Daoy (cell line): ENCODE results near the gene SULF2. TPM values are rescaled to one million over a fixed set of nuclear protein-coding genes. Genes with fewer than 3 reads are reported as not detected.
A peak's percentile ranks its signal among the peaks of the same experiment; 100 is the strongest.
"Not testable (repeated sequence)": the region's sequence is repeated elsewhere in the genome, so short reads cannot be mapped to it uniquely, and the experiment has no call there.

Experiments used
- DNase-seq: peaks from one replicate; pipeline ENCODE4 v3.0.0-alpha.2; 2015; ENCODE audit warnings: low read depth
- total RNA-seq: library from RNA; depleted of rRNA; stranded (reverse); fragments of >200 nt; shearing (Covaris generic); gene quantifications from 2 replicates; pipeline ENCODE4 v1.2.3, GENCODE V29; 2014

The SULF2 gene
- total RNA-seq, 1 experiment from 2014 or later: 3.7 TPM

DNA sequence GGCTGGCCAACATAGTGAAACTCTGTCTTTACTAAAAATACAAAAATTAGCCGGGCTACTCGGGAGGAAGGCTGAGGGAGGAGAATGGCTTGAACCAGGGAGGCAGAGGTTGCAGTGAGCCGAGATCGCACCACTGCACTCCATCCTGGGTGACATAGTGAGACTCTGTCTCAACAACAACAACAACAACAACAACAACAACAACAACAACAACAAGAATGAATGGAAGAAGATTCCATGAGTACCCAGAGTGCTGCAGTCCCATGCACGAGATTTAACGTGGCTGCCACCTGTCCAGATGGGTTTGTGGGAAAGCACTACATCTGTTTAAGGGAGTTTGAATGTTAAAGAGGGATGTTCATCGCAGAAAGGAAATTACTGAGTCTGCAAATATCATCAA, 19.7 kb upstream of the SULF2 start:
- DNase-seq: not testable (repeated sequence)

- not testable (repeated sequence) for DNase-seq
These were observed 19.0 kb upstream of the SULF2 start for GRCh38 chr20:47804224-47804825.

GRCh38 chr20:47802975-47803374, 17.7 kb upstream of the SULF2 start:
- DNase-seq: no peak

- DNase-seq: no peak
These were observed 17.1 kb upstream of the SULF2 start for GRCh38 chr20:47802226-47802920.

GRCh38 chr20:47801759-47802158, 16.5 kb upstream of the SULF2 start:
- no peak for DNase-seq

- no peak for DNase-seq
These were observed 15.8 kb upstream of the SULF2 start for GRCh38 chr20:47801079-47801478.

DNA sequence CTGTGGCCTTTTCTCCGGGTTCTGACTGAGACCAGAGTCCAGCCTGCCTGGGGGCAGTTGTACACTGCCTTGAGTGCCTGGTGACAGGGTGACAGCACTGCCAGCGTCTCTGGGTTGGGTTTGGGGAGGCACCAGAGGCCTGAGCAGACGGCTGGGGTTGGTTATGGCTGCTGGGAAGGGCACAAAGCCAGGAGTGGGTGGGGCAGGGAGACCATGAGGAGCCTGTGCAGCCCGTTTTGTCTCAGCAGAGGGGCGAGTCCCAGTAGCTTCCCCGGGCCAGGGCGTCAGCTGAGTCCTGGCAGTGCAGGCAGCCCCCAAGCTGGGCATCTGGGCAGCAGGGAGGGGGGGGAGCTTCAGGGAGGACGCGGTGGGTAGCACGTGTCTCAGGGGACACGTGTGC, 15.3 kb upstream of the SULF2 start:
- DNase-seq: no peak

DNA sequence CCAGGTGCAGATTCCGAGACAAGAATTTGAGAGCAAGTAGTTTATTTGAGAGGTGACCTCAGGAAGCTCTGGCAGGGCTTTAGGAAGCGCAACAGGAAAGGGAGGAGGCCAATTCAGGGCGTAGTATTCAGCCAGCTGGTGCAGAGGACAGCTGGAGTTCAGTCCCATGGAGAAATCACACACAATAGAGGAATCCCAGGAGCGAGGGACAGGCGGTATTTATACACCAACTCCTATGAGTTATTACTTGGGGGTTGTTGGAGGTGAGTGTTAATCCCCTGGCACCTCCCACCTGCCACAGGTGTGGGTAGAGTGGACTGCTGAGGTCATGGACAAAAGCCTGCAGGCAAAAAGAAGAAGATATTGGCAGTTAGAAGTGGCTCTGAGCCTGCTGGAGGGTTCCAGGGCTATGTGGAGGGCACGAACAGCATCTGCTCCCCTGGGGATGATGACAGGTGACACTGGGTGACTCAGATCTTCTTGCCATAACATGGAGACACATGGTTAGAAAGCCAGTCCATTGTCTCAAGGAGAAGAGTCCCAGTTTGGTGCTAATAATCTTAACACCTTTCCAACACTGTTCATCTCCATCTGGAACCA, 13.9 kb upstream of the SULF2 start:
- DNase-seq: no peak

DNA sequence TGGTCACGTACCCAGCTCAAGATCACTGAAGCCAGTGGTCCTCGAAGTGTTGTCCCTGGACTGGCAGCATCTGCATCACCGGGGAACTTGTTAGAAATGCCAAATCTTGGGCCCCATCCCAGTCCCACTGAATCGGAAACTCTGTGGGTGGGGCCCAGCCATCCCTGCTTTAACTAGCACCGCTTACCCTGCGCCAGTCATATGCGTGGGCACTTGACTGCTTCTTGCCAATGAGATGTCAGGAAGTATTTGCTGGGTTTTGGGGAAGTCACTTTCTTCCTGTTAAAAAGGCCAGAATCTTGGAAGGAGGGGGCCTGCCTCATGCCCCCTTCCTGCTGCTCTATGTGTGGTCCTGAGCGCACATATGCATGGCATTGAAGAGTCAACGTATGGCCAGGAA, 11.7 kb upstream of the SULF2 start:
- no peak for DNase-seq

GRCh38 chr20:47795214-47795907, 10.1 kb upstream of the SULF2 start:
- peak; percentile 74 for DNase-seq

DNA sequence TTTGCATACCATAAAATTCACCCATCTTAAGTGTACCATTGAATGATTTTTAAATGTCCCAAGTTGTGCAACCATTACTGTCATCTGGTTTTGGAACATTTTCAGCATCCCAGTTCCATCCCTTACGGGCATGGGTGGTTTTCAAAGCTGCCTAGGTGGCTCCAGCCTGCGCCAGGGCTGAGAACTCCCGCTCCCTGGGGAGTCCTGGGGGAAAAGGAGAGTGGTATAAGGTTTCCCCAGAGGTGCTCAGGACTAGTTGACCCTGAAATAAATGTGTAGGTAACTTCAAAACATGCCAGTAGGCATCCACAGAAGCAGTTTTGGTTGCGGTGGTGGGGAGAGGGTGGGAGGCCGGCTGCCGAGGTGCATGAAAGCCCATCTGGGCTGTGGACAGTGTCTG, 9.0 kb upstream of the SULF2 start:
- not testable (repeated sequence) for DNase-seq

- peak; percentile 92 for DNase-seq
These were observed 6.8 kb upstream of the SULF2 start for GRCh38 chr20:47792021-47792618.

- no peak for DNase-seq
These were observed 5.9 kb upstream of the SULF2 start for GRCh38 chr20:47791084-47791599.

- no peak for DNase-seq
These were observed 5.3 kb upstream of the SULF2 start for GRCh38 chr20:47790580-47790965.

DNA sequence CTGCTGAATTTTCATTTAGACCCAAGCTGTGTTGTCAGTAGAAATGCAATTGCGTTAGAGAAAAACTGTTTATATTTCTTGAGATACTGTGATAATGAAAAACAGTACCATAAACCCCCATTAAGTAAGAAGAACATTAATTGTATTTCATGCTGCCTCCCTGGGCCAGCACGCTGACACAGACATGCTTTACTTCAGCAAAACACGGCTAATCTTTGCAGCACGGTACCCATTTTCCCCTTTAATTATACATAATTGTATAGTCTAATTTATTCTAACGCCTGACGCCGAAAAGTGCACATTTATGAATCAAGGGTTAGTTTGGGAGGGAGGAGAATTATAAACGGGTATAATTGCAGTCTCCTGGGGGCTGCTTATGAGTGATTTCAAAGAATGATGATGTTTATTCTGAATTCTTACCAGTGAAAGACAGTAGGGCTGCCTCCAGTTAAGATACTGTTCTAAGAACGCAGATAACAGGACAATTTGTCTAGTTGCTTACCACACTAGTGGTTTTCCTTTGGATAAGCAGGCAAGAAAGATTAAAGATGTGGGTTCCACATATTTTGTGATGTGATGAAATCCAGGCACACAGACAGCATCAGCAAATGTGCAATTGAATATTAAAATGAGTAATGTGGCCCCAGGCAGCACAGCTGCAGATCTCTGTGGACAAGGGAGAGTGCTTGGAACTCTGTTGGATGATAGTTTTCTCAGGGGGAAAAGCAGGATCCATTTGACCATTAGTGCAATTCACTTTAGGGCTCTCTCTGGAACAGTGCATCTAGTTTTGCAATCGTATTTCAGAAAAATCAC, 4.7 kb upstream of the SULF2 start:
- peak; percentile 79 for DNase-seq

- no peak for DNase-seq
These were observed 3.9 kb upstream of the SULF2 start for GRCh38 chr20:47789081-47789763.

DNA sequence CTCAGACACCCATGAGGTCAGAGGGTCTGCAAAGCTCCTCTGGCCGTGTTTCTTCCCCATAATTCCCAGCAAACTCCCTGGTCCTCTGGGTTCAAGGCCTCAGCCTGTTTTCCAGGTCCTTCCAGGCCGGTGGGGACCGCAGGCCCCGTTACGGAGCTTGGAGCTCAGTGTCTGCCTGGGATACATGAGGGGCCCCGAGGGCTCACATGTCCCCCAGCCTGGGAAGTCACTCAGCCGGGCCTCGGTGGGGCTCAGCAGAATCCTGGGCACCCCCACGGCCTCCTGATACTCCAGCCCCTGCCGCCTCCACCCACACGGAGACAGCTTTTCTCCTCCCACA, 3.4 kb upstream of the SULF2 start:
- DNase-seq: no peak

- no peak for DNase-seq
These were observed 1.5 kb upstream of the SULF2 start for GRCh38 chr20:47786765-47787107.

DNA sequence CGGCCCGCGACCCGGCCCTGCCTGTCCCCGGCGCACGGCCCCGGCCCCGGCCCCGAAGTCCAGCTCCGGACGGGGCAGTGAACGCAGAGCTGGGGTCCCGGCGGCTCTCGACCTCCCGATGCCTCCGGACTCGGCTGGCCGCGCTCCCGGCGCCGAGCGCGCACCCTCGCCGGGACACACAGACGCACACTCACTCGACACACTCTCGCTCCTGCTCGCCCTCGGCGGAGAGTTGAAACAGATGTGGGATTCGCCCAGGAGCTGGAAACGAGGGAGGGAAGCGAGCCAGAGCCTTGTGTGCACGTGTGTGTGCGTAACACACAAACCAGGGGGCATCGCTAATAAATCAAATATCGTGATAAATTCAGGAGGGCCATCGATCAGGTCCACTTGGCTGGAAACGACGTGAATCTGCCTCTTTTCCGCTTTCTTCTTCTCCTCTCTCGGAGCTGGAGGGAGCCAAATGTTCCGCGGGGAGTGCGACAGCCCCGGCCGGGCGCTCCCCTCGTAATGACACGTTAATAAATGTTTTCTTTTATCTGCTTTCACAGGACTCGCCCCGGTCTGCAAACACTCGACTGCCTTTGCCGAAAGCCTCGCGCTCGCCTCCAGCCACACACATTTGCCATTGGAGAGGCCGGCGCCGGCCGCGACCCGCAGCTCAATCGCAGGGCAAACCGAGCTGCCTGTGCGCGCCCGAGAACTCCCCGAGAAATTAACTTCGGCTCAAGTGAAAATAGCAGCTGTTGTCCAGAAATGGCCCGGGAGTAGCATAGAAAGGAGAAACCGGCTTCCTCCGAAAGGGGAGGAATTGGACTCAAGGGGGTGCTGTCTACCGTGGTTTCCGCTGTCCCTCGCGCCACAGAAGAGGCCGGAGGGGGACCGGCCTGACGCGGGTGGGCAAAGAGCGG, 828 bp upstream of the SULF2 start:
- peak; percentile 78 for DNase-seq
